HG03095 (cell line): Measurements from ENCODE around the gene ARHGAP15.
A peak's percentile ranks its signal among the peaks of the same experiment; 100 is the strongest.

Experiments
- ATAC-seq: cut with Tn5 transposase; IDR thresholded peaks from one replicate; pipeline ENCODE4 v1.9.1; 2021; ENCODE audit warnings: moderate library complexity; ENCODE audit not compliant: unreplicated experiment

ARHGAP15 gene

DNA sequence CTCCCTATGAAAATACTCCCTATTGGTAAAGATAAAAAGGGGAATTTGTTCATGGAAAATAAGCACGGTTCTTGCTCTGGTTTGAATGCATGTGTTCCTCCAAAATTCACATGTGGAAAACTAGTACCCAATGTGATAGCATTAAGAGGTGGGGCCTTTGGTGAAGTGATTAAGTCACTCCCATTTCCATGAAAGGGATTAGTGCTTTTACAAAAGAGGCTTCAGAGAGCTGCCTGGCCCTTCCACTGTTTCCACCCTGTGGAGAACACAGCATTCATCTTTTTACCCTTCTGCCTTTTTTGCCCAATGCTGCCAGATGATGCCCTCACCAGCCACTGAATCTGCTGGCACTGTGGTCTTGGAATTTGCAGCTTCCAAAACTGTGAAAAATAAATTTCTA lies 666.8 kb downstream of the ARHGAP15 start:
- no peak for ATAC-seq

DNA sequence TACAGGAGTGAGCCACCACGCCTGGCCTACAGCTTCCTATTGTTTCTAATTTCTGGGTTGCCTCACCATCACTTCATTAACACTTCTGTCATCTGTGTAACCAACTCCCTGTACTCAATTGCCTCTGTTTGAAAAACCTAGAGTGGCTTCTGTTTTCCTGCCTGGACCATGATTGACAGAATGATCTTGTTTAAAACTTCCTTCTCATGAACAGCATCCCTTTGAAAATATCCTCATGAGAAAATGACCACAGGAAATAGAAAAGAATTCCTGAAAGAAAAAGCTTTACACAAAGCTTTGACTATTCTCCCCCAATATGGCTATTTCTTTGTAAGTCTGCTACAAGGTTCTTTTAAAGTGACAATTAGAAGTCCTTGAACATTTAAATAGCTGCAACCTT lies 672.3 kb downstream of the ARHGAP15 start:
- no peak for ATAC-seq

DNA sequence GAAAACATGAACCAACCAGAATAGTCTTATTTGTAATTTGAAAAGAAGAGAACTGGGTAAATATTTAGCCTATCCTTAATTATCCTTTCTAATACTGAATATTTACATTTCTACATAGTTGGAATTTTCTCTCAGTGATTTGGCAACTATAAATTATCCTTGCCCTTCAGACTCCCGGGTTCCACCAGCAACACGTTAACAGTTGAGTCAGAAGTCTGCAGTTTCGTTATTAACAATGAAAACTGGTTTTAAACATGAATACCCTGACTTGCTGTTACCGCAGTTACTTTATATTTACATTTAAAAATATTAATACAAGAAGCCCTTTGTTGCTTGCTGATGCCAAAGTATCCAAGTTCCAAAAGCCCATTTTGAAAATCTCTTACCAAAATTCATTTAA lies 673.0 kb downstream of the ARHGAP15 start:
- peak; percentile 42 for ATAC-seq

DNA sequence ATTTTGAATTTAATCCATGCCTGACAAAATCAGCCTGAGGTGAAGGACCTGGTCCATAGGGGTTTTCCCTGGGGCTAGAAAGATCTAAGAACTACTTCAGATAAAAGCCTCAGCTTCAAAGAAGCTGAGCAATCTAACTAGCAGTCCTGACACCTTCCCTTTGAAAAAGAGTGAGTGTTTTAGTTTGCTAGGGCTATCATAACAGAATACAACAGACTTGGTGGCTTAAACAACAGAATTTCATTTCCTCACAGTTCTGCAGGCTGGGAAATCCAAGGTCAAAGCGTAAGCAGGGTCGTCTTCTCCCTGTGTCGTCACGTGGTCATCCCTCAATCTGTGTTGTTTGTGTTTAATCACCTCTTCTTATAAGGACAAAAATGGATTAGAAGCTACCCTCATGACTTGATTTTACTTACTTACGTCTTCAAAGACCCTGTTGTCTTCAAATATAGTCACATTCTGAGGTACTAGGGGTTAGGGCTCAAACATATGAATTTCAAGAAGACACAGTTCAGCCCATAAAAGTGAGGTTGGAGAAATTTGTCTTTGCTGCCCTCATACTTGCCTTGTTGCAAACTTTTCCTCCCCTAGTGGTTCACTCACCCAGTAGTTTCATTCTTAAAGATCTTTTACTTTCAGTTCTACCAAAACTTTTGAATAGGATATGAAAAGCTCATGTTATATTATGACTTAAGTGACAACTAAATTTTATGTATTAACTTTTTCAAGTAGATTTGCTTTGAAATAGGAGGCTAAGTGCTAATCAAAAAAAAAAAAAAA lies 673.8 kb downstream of the ARHGAP15 start:
- peak; percentile 87 for ATAC-seq

DNA sequence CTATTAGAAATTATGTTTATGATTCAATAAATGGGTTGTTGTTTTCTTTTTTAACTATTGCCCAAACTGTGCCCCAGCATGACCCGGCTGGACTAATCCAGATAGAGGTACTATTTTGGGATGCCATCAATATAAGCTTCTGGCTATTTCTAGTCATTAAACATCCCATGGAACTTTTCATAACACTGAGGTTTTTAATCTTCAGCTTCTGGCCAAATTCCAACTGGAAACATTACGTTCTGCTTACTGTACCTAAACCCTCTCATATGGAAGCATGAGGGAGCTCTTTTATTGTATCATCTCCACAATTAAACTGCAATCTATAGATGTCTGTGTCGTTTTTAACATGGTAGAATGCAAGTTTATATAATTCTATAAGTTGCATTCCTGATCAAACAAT lies 674.7 kb downstream of the ARHGAP15 start:
- ATAC-seq: no peak

DNA sequence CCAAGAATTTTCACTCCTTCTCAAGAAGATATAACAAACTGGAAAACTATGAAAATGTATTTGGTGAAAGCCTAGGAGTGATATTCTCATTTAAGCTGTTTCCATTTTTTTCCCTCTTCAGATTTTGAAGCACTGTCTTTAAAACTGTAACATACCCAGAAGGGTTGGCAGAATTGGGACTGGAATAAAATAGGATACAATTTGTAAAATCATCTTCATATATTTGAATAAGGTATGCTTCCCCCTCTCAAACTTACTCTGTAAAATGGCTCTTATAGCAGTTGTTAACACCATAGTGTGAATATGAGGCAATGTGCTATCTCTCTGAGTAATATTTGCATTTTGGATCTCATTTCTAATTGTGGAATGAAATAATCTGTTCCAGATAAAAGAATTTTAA lies 676.4 kb downstream of the ARHGAP15 start:
- ATAC-seq: no peak

DNA sequence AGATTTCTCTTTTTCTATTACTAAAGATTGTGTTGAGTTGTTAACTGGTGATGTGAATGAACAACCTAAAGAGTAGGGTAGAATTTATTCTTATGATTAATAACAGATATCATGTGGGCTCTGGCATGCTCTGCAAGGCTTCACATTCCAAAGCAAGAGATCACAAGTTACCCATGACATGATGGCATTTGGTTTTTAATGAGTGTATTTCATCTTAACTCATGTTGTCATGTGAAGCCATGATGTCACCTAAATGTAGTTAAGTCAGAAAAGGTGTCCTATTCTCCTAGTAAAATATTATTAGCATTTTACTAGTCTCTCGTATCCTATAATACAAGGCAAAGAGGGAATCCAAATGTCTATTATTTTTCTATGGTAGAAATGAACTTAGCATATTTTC lies 678.0 kb downstream of the ARHGAP15 start:
- no peak for ATAC-seq

DNA sequence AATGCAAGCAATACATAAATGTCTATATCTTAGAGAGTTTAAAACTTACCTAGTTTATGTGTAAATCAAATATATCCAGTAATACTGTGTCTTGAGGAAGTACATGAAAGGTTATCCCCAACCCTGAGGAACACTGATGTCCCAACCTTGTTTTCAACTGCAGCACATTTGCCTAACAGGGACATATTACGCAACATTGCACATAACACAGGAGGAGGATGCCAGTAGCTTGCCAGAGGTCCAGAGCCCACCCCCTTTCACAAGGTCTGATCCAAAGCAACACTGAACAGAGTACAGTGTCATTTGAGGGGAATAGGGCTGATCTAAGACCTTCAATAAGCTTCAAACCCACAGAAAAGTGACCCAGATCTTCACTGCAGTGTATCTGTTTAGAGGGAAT lies 678.5 kb downstream of the ARHGAP15 start:
- no peak for ATAC-seq

DNA sequence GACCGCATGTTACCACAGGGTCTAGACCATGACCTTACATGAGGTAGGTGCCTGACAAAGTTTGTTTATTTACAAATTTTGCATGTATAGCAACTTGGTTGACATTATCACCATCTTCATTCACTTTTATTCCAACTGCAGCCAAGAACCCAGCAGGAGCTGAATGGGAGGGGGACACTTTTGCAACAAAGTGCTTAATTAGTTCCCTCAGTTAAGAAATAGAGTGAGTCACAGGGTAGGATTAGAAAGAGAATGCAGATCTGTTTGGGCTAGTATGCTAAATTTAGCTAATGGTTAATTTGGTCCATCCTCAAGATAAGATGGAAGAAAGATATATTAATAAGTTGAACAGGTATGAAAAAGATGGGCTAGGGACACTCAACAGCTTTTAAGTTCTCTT lies 678.9 kb downstream of the ARHGAP15 start:
- ATAC-seq: no peak

DNA sequence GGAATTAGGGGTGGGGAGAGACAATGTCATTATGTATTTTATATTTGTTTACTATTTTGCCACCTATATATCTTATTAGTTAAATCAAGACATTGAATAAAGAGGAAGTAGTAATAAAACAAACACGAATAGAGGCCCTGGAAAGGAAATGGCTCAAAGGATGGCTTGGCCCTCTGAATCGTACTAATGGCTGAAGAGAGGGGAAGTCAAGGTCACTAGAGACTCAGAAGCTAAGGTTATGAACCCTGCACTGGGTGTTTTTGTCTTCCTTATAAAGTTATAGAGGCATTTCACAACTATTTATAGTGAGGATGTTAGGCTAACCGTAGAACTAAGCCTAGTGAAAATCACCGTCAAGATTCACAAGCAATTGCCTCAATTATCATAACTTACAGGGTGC lies 685.9 kb downstream of the ARHGAP15 start:
- no peak for ATAC-seq

DNA sequence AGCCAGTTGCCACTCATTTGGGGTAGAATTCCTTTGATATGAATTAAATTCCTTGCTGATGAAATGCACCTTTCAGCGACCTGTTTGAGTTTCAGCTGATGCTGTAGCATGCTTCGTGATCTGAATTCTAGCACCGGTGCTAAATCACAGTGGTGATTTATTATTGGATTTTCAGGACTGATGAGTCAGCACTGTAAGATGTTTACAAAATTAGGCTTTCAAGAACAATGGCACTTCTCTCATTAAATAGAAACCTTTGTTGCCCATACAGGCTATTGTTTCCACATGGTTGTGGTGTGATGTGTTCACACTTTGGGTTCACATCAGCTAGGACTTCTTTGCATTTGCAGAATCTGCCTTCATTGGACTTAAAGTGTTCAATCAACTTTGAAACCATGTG lies 687.7 kb downstream of the ARHGAP15 start:
- no peak for ATAC-seq
